CD4-positive, alpha-beta T cell treated with Interleukin-15 for 1 hour (primary cell): ENCODE results near the gene SSBP3.
"Not testable (repeated sequence)": the region's sequence is repeated elsewhere in the genome, so short reads cannot be mapped to it uniquely, and the experiment has no call there.

ENCODE experiments used
- DNase-seq: peaks from one replicate; pipeline ENCODE4 v3.0.0-alpha.2; 2020

The SSBP3 gene

DNA sequence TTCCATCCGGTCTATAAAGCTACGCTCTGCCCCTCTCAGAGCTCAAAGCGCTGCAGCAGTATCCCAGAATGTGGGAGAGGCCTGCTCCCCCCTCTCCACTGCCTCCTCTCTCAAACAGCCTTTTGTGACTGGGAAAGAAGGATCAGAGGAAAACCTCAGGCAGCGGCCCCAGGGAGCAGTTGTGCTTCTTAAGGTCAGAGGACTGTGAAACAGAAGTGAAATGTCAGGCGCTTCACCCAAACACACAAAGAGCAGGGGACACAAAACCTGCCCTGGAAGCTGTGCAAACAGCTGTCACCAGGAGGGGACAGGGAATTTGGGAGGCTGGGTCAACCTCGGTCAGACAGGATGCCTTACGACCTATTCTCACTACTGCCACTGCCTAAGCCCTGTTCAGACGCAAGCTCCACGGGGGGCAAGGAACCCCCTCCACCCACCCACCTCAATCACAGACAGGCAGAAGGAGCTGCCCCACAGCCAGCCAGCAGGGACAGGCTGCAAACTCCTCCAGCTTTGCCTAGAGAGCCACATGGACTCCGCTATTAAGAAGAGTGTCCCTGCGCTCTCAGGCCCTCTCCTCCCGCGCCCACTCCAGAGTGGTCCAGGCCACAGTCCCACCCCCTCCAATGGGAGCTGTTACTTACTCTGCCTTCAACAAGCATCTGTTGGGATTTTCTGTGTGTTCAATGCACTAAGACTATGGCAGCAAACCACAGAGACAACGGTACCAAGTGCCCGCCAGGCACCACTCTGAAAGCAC is 14.6 kb downstream of the SSBP3 start:
- DNase-seq = no peak

DNA sequence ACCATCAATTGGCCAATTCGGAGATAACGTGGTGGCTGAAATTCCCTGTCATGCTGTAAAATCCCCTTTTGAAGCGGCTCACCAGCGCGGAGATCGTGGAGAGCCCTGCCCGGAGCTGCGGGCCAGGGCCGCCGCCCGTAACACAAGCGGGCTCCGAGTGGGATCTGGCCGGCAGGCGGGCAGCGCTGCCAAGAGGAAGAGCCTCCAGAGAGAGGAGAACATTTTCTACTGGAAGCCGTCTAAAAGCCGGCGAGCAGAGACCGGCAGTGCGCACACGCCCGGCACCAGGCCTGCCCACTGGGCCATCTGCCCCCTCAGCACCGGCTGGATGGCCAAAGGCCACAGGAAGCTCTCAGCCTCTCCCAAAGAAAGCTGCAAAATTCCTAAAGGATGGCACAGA is 15.5 kb downstream of the SSBP3 start:
- DNase-seq = no peak

DNA sequence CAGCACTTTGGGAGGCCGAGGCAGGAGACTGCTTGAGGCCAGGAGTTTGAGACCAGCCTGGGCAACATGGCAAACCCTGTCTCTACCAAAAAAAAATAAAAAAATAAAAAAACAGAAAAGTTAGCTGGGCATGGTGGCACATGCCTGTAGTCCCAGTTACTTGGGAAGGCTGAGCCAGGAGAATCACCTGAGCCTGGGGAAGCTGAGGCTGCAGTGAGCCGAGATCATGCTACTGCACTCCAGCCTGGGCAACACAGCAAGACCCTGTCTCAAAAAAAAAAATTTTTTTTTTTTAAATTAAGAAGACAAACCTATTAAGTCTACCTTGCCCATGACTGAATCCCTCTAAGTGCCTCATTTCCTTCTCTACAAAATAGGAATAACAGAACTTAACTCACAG is 16.6 kb downstream of the SSBP3 start:
- DNase-seq = not testable (repeated sequence)

DNA sequence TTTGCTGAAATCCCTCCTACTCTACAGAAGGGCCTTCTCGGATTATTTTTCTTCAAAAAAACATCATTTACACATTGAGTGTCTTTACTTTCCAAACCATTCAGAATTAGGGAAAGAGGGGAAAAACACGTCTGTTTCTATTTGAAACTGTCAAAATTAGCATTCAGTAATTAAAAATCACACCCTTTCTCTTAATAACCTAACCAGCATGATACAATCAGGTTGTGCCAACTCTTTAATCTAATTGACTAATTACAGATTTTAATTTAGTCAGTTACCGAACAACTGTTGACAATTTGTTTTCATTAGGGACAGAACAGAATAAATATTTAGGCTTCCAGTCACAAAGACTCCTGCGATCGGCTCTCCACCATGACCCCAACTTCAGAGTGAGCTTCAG is 18.8 kb downstream of the SSBP3 start:
- no peak for DNase-seq

DNA sequence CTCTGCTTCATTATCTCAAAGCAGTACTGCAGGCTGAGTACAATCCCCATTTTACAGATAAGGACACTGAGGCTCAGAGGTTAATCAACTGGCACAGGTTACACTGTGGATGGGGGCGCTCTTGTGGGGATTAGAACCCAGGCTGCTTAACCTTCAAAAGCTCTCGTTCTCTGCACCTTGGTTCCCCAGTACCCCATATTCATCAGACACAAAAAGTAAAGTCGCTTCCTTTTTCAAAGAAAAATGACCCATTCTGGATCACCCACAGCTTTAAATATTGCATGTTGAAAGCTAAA is 20.5 kb downstream of the SSBP3 start:
- no peak for DNase-seq

DNA sequence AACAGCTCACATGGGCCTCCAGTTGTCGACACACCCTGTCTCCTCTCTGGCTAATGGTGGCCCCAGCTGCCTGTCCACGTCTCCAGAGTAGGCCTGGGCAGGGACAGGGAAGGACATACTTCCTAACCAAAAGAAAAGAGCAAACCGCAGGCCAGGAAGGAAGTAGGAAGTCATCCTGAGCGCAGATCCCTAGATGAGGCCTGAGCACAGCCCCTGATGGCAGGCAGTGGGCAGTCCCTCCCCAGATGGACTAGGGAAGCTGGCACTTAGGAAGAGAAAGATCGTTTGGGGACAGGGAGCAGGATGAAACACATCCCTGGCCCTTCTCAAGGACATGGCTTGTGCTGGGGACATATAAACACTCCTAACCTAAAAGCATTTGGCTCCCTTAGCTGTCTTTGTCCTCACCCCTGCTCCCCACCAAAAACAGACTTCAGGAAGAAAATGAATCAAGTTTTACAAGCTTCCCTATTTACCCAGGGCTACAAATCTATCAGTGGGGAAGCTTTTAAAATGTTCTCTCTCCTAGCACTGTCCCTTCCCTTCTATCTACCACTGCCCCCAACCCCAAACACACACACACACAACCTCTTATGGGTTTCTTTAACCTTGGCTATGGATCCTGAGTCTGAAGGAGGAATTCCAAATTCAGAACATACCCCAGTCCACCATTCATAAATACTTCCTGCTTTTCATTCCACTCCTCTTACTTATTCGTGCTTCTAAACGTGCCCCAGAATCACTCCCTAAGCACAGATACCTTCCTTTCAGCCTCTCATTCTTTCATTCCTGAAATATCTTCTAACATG is 21.1 kb downstream of the SSBP3 start:
- no peak for DNase-seq

DNA sequence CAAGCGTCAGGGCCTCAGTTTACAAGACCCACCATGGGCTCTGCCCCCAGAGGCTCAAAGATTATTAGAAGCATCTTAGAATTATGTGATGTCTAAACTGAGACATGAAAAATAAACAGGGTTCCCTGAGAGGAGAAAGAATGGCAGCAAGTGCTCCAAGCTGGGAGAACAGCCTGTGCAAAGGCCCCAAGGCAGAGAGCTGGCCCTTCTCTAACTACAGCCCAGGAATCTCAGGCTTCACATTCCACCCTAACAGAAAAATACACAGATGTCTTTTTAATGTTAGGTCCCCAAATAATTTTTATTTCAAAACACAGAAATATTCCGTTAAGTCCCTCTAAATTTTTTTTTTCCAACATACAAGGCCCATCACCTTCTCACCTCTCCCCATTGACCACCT is 21.7 kb downstream of the SSBP3 start:
- no peak for DNase-seq

DNA sequence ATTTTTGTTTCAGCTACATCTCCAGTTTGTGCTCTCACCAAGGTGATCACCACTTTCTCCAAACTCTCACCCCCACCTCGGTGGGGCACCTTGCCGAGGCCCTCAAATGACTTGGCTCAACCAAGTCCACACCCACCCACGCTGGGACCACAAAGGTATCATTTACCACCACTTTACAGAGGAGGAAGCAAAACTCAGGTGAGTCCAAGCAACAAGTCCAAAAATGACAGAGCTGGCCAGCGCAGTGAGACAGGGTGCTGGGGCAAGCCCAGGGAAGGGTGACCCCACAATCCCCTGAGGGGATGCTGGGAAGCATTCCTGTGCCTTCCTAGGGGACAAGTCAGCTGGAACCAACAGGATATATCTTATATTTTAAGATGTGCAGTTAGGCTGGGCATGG is 24.7 kb downstream of the SSBP3 start:
- no peak for DNase-seq

DNA sequence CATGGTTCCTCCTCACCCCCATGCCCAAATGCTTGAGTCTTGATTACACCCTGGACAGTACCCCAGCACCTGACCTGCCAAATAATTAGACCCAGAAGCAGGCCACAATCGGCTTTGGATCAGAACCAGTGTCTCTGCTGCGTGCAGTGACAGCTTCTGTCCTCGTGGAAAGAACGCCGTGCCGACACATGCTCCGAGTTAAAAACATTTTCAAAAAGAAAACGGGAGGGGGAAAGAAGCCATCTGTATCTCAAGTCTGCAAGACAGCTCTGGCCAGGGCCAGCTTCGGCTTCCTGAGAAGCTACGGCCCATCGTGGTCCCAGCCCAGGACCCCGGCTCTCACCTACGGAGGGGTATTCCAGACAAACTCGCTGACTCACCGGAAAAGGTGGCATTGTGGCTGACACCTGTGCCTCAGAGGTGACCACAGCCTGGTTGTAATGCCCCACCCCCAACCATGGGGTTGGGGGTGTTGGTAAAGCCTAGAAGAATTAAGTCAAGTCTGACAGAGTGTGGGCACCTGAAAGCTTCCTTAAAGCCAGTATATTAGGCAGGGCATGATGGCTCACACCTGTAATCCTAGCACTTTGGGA is 25.8 kb downstream of the SSBP3 start:
- DNase-seq = peak; percentile 37

DNA sequence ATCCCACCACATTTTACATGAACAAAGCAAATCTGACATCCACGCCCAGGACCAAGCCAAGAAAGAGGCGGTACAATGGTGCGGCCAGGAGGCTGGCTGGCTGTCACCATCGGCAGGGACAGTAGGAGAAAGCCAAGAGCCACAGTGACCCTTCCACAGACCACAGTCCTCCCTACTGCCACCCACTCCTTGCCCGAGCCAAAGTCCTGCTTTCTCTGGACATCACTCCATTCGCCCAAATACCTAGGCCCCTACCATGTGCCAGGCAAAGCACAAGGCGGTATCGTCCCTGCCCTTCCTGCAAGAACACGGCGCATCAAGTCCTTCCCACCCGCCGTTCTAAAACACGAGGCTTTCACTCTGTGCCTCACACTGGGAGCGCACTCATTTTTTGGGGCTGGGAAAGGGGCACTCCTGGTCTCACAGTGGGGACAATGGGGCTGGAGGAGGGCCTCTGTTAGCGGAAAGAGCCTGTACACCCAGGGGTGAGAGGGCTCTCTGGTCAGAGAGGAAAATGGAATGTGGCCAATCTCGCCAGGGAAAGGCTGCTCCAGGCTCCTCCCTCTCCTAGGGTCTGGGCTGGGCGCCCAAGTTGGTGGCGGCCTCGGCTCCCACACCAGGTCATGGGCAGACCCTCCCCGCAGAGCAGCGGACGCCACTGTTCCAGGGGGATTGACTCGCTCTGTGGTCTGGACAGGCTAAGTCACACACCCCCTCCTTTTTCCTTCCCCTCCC is 26.5 kb downstream of the SSBP3 start:
- no peak for DNase-seq

DNA sequence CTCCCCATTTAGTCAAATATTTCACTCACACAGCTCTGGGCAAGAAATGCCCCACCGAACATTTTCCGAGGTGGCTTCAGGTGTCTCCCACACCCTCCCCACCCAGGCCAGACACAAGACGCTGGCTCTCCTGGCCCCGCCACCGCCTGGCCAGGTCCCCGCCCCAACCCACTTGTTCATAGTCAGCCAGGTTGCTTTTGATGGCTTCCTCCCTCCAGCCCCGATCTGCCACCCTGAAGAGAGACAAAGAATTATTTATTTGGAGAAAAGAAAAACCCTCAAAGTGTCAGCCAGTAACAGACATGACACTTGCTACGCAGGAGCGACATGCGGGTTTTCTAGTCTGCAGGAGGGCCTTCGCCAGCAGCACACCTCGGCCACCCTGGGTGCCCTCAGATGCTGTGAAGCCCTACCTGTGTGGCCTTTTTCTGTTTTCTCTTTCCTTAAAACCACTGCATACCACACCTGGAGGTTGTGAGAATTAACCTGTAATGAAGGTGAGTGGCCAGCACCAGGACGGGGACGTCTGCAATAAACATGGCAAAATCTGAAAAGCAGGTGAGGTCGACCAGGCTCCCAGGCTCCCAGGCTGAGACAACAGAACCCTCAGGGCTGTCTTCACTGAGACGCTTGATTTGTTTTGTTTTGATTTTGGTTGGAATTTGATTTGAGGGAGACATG is 27.2 kb downstream of the SSBP3 start:
- no peak for DNase-seq

DNA sequence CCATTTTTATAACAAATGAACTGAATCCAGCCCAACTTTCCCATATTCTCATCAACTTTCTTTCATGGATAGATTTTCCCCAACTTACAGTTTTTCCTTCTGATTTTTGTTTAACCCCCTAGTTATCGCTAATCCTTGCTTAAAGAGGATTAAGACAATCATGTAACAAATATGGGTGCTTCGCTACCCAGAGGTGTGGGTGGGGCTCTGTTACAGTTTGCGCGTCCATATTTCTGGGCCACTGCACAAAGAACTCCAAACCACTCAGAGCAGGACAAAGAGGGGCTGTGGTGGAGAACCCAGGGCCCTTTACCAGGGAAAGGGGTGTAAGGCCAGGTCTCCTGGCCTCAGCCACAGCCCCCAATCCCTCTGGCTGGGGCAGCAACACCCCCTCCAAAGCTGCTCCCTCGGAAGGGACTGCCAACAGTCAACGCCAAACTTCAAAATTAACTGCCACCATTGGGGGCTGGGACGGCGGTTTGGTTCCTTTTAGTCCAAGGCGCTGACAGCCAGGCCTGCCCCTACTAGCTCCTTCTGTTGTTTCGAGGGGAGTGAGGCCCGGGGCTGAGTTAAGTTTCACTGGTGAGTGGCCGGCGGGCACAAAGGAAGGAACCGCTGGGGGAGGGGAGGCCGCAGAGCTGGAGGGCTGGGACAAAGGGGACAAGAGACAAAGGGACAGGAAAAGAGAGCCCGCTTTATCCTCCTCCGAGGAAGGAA is 27.9 kb downstream of the SSBP3 start:
- DNase-seq = no peak

DNA sequence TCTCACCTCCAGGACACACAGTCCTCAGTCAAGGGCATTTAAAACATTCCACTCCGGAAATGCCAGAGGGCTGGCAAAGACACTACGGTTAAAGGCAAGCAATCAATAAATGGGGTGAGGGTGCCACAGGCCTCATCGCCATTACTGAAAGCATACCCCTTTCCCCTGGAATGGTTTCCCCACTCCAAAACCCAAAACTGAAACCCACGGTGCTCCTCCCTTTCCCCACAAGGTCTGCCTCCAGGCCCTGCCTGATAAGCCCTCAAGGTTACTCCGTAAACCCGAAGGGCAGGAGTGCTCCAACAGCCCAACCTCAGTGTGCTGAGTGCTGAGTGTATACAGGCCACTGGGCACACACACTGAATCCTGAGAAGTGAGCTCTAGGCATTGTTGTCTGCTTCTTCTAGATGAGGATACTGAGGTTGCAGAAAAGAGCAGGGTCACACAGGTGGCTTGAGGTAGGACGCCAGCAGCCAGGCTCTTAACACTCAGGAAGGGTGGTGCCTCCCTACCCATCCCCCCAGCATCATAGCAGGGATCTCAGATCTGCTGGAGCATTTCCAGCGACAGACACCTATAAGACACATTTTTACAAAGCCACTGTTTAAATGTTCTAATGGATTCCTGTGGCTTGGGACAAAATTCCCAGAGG is 29.0 kb downstream of the SSBP3 start:
- DNase-seq = no peak

DNA sequence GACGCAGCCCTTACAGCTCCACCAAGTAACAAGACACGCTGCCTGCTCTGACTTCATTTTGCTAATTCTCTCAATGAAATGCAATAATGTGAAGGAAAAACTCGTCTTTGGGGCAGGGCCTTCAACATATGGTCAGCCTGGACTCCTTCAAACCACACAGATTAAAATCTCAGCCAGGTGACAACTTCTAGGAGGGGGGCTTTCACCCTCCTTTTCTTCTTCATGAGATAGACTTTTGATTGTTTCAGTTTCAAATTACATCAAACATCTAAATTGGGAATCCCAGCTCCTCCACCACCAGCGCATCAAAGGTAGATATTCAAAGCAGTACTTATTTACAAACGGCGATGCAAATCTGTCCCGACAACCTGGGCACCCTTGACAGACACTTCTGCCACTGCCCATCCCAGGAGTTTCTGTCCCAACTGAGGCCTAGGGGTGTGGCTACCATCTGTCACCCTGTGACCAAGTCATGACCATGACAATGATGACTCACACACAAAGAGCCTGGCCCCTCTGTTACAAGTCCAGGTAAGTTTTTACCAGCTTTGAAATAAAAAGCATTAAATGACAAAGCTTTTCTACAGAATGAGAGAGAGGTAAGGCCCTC is 29.7 kb downstream of the SSBP3 start:
- DNase-seq = peak; percentile 30

DNA sequence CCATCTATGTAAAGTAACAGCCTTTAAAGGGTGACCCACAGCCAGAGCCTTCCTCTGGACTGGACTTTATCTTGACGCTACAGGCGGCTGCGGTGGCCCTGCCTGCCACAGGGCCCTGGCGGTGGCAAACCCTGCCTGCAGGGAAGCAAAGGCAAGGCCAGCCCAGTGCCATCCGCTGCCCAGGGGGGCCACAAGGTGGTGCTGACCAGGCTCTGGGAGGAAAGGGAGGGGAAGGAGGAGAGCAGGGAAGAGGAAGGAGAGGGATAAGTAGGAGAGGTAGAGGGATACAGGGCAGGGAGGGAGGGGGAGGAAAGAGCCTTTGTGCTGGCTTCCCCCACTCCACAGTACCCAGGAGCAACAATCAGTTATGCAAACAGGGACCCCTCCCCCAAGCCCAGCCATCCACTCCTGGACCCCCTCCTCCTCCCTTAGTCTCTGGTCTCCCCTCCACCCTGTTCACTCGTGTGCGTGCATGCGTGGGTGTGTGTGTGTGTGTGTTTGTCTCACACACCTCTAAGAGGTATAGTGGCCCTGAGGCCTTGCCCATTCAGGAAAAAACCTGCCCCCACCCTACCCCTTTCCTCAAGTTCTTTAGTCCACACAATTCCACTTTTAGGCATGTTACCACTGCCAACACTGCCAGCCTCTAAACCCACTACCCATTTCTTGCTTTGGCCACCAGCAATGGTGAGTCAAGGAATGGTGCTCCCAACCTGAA is 30.3 kb downstream of the SSBP3 start:
- no peak for DNase-seq

DNA sequence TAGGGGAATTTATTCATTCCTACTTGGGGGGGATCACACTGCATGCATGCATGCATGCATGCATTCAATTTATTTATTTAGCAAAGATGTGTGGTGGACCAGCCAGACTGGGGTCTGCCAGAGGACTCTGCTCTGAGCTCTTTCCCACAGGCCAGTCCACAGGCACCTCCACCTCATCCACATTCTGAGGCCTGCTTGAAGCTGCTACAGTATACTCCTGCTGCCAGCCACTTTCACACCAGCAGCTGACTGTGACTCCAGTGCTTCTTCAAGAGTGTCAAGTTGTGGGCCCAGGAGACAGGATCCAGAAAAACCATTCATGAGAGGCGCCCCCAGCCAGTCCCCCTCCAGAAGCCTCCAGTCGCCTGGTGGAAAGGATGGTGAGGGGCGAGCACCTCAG is 30.9 kb downstream of the SSBP3 start:
- DNase-seq = no peak

DNA sequence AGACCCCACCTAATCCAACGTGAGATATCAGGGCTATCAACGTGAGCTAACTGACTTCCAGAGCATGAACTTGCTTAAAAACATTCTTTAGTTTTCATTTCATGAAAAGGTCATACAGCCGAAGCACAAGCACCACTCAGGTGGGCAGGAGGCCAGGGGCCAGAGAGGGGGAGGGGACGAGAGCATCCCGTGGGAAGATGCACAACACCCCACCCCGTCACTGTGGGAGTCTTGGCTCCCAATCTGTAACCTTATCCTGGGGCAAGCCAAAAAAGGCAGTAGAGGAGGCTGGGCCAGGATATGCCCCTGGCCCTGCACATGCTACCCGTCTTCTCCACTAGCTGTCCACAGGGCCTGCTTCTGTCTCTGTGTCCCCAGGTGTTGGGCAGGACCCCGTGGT is 31.4 kb downstream of the SSBP3 start:
- DNase-seq = no peak

DNA sequence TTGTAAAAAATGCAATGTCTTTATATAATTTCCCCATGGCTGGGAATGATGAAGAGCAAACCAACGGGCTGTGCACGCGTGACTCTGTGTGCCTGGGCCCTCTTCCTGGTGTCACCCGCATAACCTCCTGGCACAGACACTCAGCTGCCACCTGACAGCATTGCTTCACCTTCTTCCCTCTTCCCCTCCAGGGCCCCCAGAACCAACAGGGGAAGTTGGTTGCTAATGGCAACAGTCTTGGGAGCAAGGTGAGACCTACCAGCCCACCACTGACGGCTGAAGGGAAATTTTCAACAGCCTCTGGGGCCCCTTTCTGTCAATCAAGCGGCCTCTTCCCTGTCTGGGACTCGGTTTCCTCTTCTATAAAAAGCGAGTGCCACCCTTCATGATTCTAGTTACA is 33.2 kb downstream of the SSBP3 start:
- DNase-seq = no peak

DNA sequence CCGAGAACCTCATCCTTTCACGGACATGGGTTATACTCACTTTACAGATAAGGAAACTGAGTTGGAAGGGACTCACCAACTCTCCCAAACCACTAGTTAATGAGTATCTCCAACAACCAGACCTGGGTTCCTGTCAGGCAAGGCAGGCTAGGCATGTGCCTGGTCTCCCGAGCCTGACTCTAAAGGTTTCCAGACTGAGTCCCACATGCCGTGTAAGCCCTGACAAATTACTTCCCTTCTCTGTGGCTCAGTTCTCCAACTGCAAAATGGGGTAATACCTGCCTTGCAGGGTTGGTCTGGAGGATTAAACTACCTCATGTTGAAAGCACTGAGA is 34.3 kb downstream of the SSBP3 start:
- no peak for DNase-seq

DNA sequence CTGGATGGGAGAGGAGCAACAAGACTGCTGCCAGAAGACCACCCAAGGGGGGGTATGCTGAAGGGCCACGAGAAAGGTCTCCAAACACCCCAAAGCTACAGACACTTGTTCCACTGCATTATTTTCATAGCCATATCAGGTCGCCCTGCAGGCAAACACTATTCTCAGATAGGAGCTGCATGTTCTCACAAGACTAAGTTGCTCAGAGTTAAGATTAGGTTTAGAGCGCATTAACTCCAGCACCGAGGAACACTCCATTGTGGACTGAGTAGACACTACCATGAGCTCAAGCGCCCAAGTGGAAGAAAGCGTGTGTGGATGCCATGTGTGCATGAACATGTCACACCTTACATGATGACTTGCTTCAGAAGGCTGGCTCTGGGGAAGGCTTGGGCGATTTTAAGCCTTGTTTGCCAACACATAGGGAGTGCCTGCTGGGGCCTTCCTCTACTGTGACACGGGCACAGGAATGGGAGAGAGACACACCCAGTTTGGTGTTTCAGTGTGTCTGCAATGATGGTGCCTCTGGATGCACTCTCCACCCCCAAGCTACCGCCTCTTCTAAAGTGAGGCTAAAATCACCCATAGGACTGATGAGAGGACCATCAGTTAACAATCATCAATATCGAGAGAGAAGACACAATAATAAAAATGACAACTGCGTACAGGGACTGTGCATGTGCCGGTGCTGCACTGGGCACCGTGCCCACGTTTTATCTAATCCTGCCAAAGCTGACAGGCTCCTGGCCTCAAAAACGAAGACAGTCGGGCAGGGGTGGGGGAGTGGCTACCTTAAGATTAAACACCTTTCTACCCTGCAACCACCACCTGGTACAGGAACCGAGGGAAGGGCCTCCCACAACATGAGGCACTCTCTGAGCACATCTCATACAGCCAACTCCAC is 34.9 kb downstream of the SSBP3 start:
- DNase-seq = no peak
